SK-N-MC (cell line): ENCODE data around the gene CHSY3.

Experiments
- DNase-seq: peaks from one replicate; pipeline ENCODE4 v3.0.0-alpha.2; 2011; ENCODE audit warnings: low read depth, low spot score
- H3K27ac ChIP-seq: fragments of 200-600 bp; sonication (generic); 2 replicates; pipeline ENCODE4 v1.5.1; 2016; ENCODE audit warnings: mixed run types
- H3K36me3 ChIP-seq: fragments of 200-600 bp; sonication (generic); 2 replicates; pipeline ENCODE4 v1.6.1; 2017; ENCODE audit warnings: antibody characterized with exemption, low read length, mixed read lengths; ENCODE audit not compliant: insufficient read depth
- H3K4me3 ChIP-seq: fragments of 200-600 bp; sonication (generic); 2 replicates; pipeline ENCODE4 v1.5.1; 2016
- H3K9ac ChIP-seq: fragments of 200-600 bp; sonication (generic); 2 replicates; pipeline ENCODE4 v1.8.0; 2017; ENCODE audit warnings: mixed run types, mixed read lengths; ENCODE audit not compliant: insufficient read length
- H3K9me3 ChIP-seq: fragments of 200-600 bp; sonication (generic); 2 replicates; pipeline ENCODE4 v1.6.1; 2017; ENCODE audit warnings: low read depth, mild to moderate bottlenecking, antibody characterized with exemption, low read length, moderate library complexity, mixed read lengths
- EZH2 ChIP-seq: fragments of 200-600 bp; sonication (generic); IDR thresholded peaks from one replicate; pipeline ENCODE4 v1.6.1; 2017; ENCODE audit warnings: antibody characterized with exemption
- FOXP2 ChIP-seq: optimal IDR thresholded peaks from 2 replicates; pipeline ENCODE3; 2011; ENCODE audit warnings: mild to moderate bottlenecking, moderate library complexity; ENCODE audit not compliant: insufficient read depth; ENCODE audit errors: extremely low read length, control extremely low read depth
- POLR2AphosphoS5 ChIP-seq: IDR thresholded peaks from 2 replicates; pipeline ENCODE4 v1.6.1; 2012; ENCODE audit warnings: mild to moderate bottlenecking, low read depth, low read length, borderline replicate concordance

The CHSY3 gene

DNA sequence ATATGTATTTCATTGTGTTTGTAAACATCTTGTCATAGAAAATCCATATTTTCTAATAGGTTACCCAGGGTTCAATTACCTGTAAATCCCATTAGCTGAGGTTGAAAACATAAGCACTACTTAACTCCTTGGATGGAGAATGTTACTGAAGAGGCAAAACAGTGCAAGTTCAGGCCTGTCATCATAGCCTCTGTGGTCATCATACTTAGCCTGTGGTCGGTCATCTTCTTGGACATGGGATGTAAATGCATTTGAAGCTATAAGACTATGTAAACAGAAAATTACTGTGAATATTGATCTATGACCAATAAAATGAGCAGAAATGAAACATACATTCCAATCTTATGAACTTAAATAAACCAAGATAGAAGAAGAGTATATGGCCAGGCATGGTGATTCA, 164.7 kb downstream of the CHSY3 start:
- Histone ChIP-seq H3K36me3 (no peaks in the 10 kb centered on the region), H3K9me3 (no peaks in the 10 kb centered on the region), H3K27ac (no peak overlapping the region), H3K4me3 (no peak overlapping the region), H3K9ac (no peak overlapping the region)
- DNase-seq, result no peak
- TF ChIP-seq FOXP2, result no peak
- no peak for TF ChIP-seq POLR2AphosphoS5
- no peak for TF ChIP-seq EZH2

DNA sequence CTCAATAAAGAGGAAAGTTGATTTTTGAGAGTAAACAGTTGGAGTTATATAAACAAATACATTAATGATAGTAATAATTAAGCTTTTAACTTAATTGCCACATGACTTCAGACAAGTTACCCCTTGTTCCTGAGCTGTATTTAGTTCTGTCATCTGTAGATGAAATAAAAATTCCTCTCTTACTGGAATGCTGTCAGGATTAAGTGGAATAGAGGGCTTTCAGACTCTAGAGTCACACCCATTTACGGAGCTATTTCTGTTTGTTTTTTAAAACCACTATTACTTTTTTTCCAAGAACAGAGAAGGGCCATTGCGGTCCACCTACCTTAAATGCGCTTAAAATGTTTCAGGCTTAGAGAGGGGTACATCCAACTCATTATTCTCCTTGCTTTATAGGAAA, 170.6 kb downstream of the CHSY3 start:
- Histone ChIP-seq H3K27ac (no peak overlapping the region), H3K36me3 (no peaks in the 10 kb centered on the region), H3K9ac (no peak overlapping the region), H3K4me3 (no peak overlapping the region), H3K9me3 (no peaks in the 10 kb centered on the region)
- DNase-seq, result no peak
- TF ChIP-seq POLR2AphosphoS5, result no peak
- TF ChIP-seq FOXP2, result no peak
- TF ChIP-seq EZH2, result no peak

DNA sequence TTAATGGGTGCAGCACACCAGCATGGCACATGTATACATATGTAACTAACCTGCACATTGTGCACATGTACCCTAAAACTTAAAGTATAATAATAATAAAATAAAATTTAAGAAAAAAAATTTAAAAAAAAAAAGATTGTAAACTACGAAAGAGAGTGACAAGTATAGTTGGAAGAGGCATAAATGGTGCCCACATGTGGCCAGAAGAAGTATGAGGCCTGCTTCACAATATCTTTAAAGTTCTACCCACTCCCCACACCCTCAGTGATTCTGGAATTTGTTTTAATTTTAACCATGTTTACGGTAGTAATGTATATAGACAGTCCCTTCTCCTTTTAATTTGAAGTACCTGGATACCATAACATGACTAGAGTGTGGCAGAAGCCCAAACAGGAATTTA, 172.7 kb downstream of the CHSY3 start:
- Histone ChIP-seq H3K9me3 (no peaks in the 10 kb centered on the region), H3K36me3 (no peaks in the 10 kb centered on the region), H3K4me3 (no peak overlapping the region), H3K27ac (no peak overlapping the region), H3K9ac (no peak overlapping the region)
- no peak for DNase-seq
- TF ChIP-seq EZH2 (no peak), POLR2AphosphoS5 (no peak), FOXP2 (no peak)

DNA sequence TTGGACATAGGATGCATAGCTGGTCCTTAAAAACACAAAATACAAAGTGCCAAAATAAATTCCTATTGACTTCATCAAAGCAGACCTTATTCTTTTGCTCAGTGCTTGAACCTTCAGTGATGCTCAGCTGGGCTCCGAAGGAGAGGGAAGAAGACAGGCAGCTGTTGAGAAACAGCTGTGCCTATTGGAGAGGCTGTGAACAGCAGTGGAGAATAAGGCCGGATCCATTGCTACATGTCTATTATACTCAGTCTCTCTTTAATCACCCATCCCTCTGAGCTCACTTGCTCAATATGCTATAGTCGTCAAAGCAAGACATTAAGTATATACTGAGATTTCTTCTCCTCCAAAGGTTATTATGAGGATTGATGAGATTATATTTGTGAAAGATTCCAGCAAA, 174.4 kb downstream of the CHSY3 start:
- H3K4me3 ChIP-seq, result no peak overlapping the region
- H3K9me3 ChIP-seq, result no peaks in the 10 kb centered on the region
- no peak for DNase-seq
- H3K9ac ChIP-seq, result no peak overlapping the region
- TF ChIP-seq EZH2 (no peak), FOXP2 (no peak), POLR2AphosphoS5 (no peak)
- no peaks in the 10 kb centered on the region for H3K36me3 ChIP-seq
- no peak overlapping the region for H3K27ac ChIP-seq

DNA sequence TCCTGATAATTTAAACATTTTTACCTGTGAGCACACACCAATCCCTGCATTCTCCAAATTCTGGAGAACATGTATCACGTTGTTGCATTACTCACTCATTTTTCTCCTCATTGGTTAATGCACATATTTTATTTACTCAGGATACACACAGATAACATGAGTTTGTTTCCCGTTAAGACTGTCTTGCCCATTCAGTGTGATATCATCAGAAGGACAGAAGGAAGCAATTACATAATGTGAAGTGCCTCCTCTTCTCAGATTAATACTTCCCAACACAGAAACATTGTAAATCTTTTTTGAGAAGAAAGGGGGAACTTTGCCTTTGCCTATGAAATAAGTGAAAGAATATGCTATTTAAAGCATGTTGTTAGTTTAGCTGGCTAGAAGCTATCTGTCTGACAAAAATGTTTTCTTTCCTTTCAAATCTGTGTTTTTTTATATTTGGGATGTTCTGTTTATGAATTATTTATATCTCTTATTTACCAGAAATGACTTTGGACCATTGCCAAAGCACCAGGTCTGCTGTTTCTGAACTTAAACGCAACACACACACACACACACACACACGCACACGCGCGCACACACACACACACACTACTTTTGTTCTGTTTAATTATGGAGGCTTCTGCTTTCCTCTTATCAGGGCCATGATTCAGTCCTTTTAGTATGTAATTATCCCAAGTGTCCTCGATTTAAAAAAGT, 186.5 kb downstream of the CHSY3 start:
- peak; percentile 5 for DNase-seq
- TF ChIP-seq EZH2, result no peak
- no peak overlapping the region for H3K4me3 ChIP-seq
- H3K9me3 ChIP-seq, result no peaks in the 10 kb centered on the region
- no peak overlapping the region for H3K27ac ChIP-seq
- H3K9ac ChIP-seq, result no peak overlapping the region
- no peaks in the 10 kb centered on the region for H3K36me3 ChIP-seq

DNA sequence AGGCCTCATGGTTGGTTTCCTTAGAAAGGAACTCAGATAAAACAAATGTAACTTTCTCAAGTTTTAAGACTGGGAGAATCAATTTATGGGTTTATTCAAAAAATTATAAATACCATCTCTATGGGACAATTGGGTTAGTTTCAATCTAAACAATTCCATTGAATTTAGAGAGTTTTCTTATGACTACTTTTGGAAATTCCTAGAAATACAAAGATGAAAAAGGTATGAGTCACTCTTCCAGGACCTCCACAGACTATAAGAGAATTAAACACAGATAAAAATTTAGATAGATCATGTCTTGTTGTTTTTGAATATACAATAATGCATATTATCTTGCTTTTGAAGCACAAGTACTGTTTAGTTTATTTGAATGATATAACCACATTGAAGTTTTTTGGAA, 188.7 kb downstream of the CHSY3 start:
- Histone ChIP-seq H3K36me3 (no peaks in the 10 kb centered on the region), H3K9me3 (no peaks in the 10 kb centered on the region), H3K27ac (no peak overlapping the region), H3K9ac (no peak overlapping the region), H3K4me3 (no peak overlapping the region)
- no peak for DNase-seq
- TF ChIP-seq POLR2AphosphoS5, result no peak
- TF ChIP-seq FOXP2, result no peak
- no peak for TF ChIP-seq EZH2

DNA sequence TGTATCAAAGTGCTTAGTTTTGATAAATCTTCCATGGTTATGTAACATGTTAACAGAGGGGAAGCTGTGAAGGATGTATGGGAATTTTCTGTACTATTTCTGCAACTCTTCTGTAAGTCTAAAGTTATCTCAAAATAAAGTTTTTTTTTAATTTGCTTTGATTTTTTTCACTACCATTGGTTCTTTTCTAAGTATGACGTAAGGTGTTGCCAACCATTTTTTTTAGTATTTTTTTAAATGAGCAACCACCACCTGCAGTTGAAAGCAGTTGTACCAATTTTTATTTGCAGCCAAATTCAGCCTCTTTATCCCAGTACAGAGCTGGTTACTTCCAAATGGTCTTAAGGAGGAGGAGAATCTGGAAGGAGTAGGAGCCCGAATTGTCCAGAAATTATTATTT, 192.2 kb downstream of the CHSY3 start:
- Histone ChIP-seq H3K9me3 (no peaks in the 10 kb centered on the region), H3K36me3 (no peaks in the 10 kb centered on the region), H3K9ac (no peak overlapping the region), H3K4me3 (no peak overlapping the region), H3K27ac (no peak overlapping the region)
- TF ChIP-seq FOXP2 (no peak), POLR2AphosphoS5 (no peak), EZH2 (no peak)
- no peak for DNase-seq

DNA sequence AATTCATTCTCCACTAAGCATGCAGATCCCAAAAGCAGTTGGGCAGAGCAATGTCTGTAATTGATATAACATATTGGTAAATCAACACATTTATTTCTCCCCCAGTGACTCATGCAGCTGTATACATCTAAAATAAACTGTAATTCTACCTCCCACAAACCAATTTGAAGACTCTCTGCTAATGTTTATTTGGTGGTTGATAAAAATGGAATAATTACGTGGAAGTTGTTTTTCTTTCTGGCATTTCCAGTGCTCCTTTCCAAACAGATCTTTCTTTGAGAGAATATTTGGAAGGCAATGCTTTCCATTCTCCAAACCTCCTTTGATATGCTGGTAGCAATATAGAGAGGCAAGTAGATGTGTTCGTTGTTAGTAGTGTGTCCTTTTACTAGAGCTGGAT, 194.7 kb downstream of the CHSY3 start:
- TF ChIP-seq EZH2 (no peak), POLR2AphosphoS5 (no peak)

DNA sequence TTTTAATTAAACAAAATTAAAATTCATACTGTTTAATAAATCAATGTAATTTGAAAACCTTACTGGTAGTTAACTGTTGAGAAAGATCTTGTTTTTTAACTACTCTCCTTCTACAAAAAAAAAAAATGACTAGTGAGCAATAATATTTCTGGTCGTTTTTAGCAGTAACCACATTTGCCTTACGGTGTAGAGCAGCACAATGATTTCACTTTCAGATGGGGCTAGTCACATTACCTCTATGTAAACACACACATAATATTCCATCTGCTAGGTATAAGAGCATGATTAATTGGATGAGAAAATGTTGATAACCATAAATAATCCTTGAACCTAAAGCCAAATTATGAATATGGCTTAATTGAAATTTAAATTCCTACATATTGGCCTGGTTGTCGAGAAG, 198.1 kb downstream of the CHSY3 start:
- DNase-seq, result no peak
- H3K27ac ChIP-seq, result no peak overlapping the region

More for the DNA sequence above, 194.7 kb downstream of the CHSY3 start:
- Histone ChIP-seq H3K9ac (no peak overlapping the region), H3K9me3 (no peaks in the 10 kb centered on the region), H3K36me3 (no peaks in the 10 kb centered on the region), H3K27ac (no peak overlapping the region), H3K4me3 (no peak overlapping the region)
- no peak for DNase-seq

More for the DNA sequence above, 198.1 kb downstream of the CHSY3 start:
- Histone ChIP-seq H3K36me3 (no peaks in the 10 kb centered on the region), H3K9ac (no peak overlapping the region), H3K9me3 (no peaks in the 10 kb centered on the region), H3K4me3 (no peak overlapping the region)
- TF ChIP-seq FOXP2, result no peak
- no peak for TF ChIP-seq EZH2
- TF ChIP-seq POLR2AphosphoS5, result no peak
